HepG2 (cell line): Measurements from ENCODE around the gene MAT2A. TPM values are rescaled to one million over a fixed set of nuclear protein-coding genes. Genes with fewer than 3 reads are reported as not detected.

Source experiments
- KLF16 ChIP-seq, 2 experiments: sonication (generic) in 1 of 2; formaldehyde crosslinking in 1 of 2; IDR thresholded peaks; 2 replicates each; pipeline versions ENCODE4 v1.6.1 to v1.8.0; 2016 to 2023; ENCODE audit warnings: missing genetic modification reagents in 2 of 2, missing compliant biosample characterization in 1 of 2
- MED8 ChIP-seq: sonication (generic); formaldehyde crosslinking; IDR thresholded peaks from 2 replicates; pipeline ENCODE4 v1.8.1; 2023; ENCODE audit warnings: mild to moderate bottlenecking, missing genetic modification reagents; ENCODE audit not compliant: insufficient replicate concordance
- MTF2 ChIP-seq: sonication (generic); formaldehyde crosslinking; IDR thresholded peaks from 2 replicates; pipeline ENCODE4 v1.5.0; 2020; ENCODE audit warnings: missing genetic modification reagents, borderline replicate concordance
- NONO ChIP-seq, 2 experiments: fragments of 450-650 bp in 1 of 2; sonication (generic) in 1 of 2; formaldehyde crosslinking in 1 of 2; IDR thresholded peaks in 1 of 2; conservative IDR thresholded peaks in 1 of 2; 2 replicates each; pipeline versions ENCODE4 v1.6.1 to v1.8.0; 2017 to 2022; ENCODE audit warnings: mild to moderate bottlenecking in 1 of 2, missing genetic modification reagents in 1 of 2, moderate library complexity in 1 of 2
- NRL ChIP-seq: sonication (generic); formaldehyde crosslinking; IDR thresholded peaks from 2 replicates; pipeline ENCODE4 v1.5.0; 2020; ENCODE audit warnings: missing genetic modification reagents, mild to moderate bottlenecking, moderate library complexity, borderline replicate concordance
- PHB2 ChIP-seq: fragments of 450-650 bp; IDR thresholded peaks from 2 replicates; pipeline ENCODE4 v1.6.1; 2018; ENCODE audit not compliant: partially characterized antibody
- SATB2 ChIP-seq: sonication (generic); formaldehyde crosslinking; IDR thresholded peaks from 2 replicates; pipeline ENCODE4 v1.5.0; 2020; ENCODE audit warnings: missing genetic modification reagents
- SP140L ChIP-seq: sonication (generic); formaldehyde crosslinking; IDR thresholded peaks from 2 replicates; pipeline ENCODE4 v1.4.0; 2020; ENCODE audit warnings: missing genetic modification reagents, borderline replicate concordance
- TBP ChIP-seq: sonication (generic); formaldehyde crosslinking; IDR thresholded peaks from 2 replicates; pipeline ENCODE4 v1.5.0; 2020; ENCODE audit warnings: missing genetic modification reagents
- ZKSCAN1 ChIP-seq: fragments of 150-350 bp; IDR thresholded peaks from 2 replicates; pipeline ENCODE4 v1.6.1; 2014; ENCODE audit warnings: low read length
- ZNF724P ChIP-seq: sonication (generic); formaldehyde crosslinking; IDR thresholded peaks from 2 replicates; pipeline ENCODE4 v1.8.0; 2022; ENCODE audit warnings: missing genetic modification reagents, borderline replicate concordance
- ZNF878 ChIP-seq: sonication (generic); formaldehyde crosslinking; IDR thresholded peaks from 2 replicates; pipeline ENCODE4 v1.8.1; 2023; ENCODE audit warnings: mild to moderate bottlenecking, missing genetic modification reagents, moderate library complexity
- ZSCAN12 ChIP-seq: sonication (generic); formaldehyde crosslinking; IDR thresholded peaks from 2 replicates; pipeline ENCODE4 v1.9.0; 2021; ENCODE audit warnings: mild to moderate bottlenecking, missing genetic modification reagents
- polyA plus RNA-seq, 8 experiments: library from polyadenylated mRNA; depleted of rRNA in 3 of 8; stranded (reverse) in 7 of 8; unstranded in 1 of 8; fragments of >200 nt; fragmentation: Illumina TruSeq in 4 of 8; extraction: Trizol in 4 of 8; gene quantifications; 2 replicates each; pipeline versions ENCODE4 v1.2.1 to v1.2.3, GENCODE V29; 2011 to 2016; ENCODE audit warnings: low read depth in 4 of 8, missing spikeins in 1 of 8, mixed read lengths in 1 of 8; ENCODE audit not compliant: insufficient read depth in 1 of 8
- total RNA-seq, 5 experiments: library from RNA; depleted of rRNA; stranded (reverse); fragments of >200 nt; fragmentation: Illumina TruSeq; extraction: Trizol; gene quantifications; 2 replicates each; pipeline ENCODE4 v1.2.3, GENCODE V29; 2016; ENCODE audit warnings: low read depth in 1 of 5
- TF ChIP-seq, protein P1 (sequence below): sonication (generic); formaldehyde crosslinking; IDR thresholded peaks from 2 replicates; pipeline ENCODE4 v1.9.0; 2022; ENCODE audit warnings: missing genetic modification reagents, mild to moderate bottlenecking, borderline replicate concordance
- TF ChIP-seq, protein P2 (sequence below): sonication (generic); formaldehyde crosslinking; IDR thresholded peaks from 2 replicates; pipeline ENCODE4 v1.5.0; 2020; ENCODE audit warnings: missing genetic modification reagents
- TF ChIP-seq, protein P3 (sequence below): sonication (generic); formaldehyde crosslinking; IDR thresholded peaks from 2 replicates; pipeline ENCODE4 v1.8.1; 2022; ENCODE audit warnings: low read depth, mild to moderate bottlenecking, missing genetic modification reagents
- TF ChIP-seq, protein P4 (sequence below): sonication (generic); formaldehyde crosslinking; IDR thresholded peaks from 2 replicates; pipeline ENCODE4 v1.4.0; 2020; ENCODE audit warnings: missing genetic modification reagents, borderline replicate concordance
- TF ChIP-seq, protein P5 (sequence below): sonication (generic); formaldehyde crosslinking; conservative IDR thresholded peaks from 2 replicates; pipeline ENCODE4 v1.8.0; 2022; ENCODE audit warnings: low read depth, missing genetic modification reagents

MAT2A gene
- total and polyA plus RNA-seq, 2 of the 13 experiments (the other 11 are each of a cell fraction or from before 2014, with no cell fraction given): 155 to 331 TPM

DNA sequence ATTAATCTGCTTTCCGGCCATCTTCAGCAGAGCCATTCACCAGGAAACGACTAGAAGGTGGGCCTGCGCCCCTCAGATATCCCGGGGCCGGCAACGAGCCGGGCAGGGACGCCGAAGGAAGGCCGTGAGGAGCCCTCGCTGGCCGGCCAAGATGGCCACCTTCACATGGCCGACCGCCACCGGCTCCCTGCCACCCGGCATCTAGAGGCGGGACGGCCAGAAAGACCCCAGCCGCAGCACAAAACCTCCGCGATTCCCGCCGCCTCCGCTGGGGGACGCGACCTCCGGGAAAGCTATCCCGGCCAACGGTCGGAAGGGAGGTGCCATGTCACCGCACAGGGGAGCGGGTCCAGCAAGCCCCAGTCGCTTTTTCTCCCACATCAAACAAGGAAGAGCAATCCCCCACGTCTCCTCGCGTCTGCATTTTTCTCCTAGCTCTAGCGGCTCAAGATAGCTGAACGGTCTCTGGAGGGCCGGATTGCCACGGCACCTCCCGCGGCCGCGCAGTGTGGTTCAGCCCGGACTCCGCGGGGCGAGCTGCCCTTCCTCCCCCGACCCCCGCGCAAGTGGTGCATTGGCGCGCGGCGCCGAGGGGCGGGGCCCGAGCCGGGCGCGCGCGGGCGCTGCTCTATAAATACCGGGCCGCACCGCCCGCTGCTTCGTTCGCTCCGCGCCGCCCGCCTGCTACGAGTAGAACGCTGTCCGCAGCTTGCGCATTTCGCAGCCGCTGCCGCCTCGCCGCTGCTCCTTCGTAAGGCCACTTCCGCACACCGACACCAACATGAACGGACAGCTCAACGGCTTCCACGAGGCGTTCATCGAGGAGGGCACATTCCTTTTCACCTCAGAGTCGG lies at the start of gene MAT2A (continued):
- TF ChIP-seq ZNF878 (CRISPR knock-in tag) (no peak; the same call in 1 of the 2 replicates), TBP (CRISPR knock-in tag) (peak; percentile 93; the same call in 1 of the 2 replicates), NONO (IDR thresholded peaks at IDR 0.05) (no peak; the same call in 1 of the 2 replicates), NONO (CRISPR knock-in tag; conservative IDR thresholded peaks at IDR 0.05) (peak; percentile 94), ZNF724P (CRISPR knock-in tag) (peak; percentile 43), KLF16 (CRISPR knock-in tag; IDR thresholded peaks at IDR 0.05) (peak; percentile 72 to 92; a peak in 3 of 4 replicates), ZSCAN12 (CRISPR knock-in tag) (peak; percentile 95), PHB2 (no peak), MED8 (CRISPR knock-in tag) (peak; percentile 85), SP140L (CRISPR knock-in tag) (no peak; the same call in 1 of the 2 replicates), ZKSCAN1 (0 out of 2 replicates have a peak, but pooled peaks have one; percentile 38), NRL (CRISPR knock-in tag) (peak; percentile 87), SATB2 (CRISPR knock-in tag) (peak; percentile 27; the same call in 1 of the 2 replicates), MTF2 (CRISPR knock-in tag) (no peak; the same call in none of the 2 replicates)
- TF ChIP-seq, protein P1, sequence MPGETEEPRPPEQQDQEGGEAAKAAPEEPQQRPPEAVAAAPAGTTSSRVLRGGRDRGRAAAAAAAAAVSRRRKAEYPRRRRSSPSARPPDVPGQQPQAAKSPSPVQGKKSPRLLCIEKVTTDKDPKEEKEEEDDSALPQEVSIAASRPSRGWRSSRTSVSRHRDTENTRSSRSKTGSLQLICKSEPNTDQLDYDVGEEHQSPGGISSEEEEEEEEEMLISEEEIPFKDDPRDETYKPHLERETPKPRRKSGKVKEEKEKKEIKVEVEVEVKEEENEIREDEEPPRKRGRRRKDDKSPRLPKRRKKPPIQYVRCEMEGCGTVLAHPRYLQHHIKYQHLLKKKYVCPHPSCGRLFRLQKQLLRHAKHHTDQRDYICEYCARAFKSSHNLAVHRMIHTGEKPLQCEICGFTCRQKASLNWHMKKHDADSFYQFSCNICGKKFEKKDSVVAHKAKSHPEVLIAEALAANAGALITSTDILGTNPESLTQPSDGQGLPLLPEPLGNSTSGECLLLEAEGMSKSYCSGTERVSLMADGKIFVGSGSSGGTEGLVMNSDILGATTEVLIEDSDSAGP (CRISPR knock-in tag): peak; percentile 65
- TF ChIP-seq, protein P2, sequence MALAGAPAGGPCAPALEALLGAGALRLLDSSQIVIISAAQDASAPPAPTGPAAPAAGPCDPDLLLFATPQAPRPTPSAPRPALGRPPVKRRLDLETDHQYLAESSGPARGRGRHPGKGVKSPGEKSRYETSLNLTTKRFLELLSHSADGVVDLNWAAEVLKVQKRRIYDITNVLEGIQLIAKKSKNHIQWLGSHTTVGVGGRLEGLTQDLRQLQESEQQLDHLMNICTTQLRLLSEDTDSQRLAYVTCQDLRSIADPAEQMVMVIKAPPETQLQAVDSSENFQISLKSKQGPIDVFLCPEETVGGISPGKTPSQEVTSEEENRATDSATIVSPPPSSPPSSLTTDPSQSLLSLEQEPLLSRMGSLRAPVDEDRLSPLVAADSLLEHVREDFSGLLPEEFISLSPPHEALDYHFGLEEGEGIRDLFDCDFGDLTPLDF (CRISPR knock-in tag): peak; percentile 96
- TF ChIP-seq, protein P3, sequence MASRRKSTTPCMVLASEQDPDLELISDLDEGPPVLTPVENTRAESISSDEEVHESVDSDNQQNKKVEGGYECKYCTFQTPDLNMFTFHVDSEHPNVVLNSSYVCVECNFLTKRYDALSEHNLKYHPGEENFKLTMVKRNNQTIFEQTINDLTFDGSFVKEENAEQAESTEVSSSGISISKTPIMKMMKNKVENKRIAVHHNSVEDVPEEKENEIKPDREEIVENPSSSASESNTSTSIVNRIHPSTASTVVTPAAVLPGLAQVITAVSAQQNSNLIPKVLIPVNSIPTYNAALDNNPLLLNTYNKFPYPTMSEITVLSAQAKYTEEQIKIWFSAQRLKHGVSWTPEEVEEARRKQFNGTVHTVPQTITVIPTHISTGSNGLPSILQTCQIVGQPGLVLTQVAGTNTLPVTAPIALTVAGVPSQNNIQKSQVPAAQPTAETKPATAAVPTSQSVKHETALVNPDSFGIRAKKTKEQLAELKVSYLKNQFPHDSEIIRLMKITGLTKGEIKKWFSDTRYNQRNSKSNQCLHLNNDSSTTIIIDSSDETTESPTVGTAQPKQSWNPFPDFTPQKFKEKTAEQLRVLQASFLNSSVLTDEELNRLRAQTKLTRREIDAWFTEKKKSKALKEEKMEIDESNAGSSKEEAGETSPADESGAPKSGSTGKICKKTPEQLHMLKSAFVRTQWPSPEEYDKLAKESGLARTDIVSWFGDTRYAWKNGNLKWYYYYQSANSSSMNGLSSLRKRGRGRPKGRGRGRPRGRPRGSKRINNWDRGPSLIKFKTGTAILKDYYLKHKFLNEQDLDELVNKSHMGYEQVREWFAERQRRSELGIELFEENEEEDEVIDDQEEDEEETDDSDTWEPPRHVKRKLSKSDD: peak; percentile 71
- TF ChIP-seq, protein P4, sequence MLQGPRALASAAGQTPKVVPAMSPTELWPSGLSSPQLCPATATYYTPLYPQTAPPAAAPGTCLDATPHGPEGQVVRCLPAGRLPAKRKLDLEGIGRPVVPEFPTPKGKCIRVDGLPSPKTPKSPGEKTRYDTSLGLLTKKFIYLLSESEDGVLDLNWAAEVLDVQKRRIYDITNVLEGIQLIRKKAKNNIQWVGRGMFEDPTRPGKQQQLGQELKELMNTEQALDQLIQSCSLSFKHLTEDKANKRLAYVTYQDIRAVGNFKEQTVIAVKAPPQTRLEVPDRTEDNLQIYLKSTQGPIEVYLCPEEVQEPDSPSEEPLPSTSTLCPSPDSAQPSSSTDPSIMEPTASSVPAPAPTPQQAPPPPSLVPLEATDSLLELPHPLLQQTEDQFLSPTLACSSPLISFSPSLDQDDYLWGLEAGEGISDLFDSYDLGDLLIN (CRISPR knock-in tag): peak; percentile 90
- TF ChIP-seq, protein P5, sequence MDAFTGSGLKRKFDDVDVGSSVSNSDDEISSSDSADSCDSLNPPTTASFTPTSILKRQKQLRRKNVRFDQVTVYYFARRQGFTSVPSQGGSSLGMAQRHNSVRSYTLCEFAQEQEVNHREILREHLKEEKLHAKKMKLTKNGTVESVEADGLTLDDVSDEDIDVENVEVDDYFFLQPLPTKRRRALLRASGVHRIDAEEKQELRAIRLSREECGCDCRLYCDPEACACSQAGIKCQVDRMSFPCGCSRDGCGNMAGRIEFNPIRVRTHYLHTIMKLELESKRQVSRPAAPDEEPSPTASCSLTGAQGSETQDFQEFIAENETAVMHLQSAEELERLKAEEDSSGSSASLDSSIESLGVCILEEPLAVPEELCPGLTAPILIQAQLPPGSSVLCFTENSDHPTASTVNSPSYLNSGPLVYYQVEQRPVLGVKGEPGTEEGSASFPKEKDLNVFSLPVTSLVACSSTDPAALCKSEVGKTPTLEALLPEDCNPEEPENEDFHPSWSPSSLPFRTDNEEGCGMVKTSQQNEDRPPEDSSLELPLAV: peak; percentile 97
